ENCODE results near the gene TRIP13.

GRCh38 chr5:915946-916345 lies 23.3 kb downstream of the TRIP13 start:
- TF ChIP-seq TAF1 (IDR thresholded peaks at IDR 0.05; ENCODE audit: low read depth, low read length) (no peak), POLR2A (IDR thresholded peaks at IDR 0.05; ENCODE audit: low read depth, low read length) (no peak), POLR2AphosphoS5 (IDR thresholded peaks at IDR 0.05; ENCODE audit: low read depth, low read length) (no peak), PAX5 (IDR thresholded peaks at IDR 0.05; ENCODE audit: insufficient read depth, low read length, severe bottlenecking) (no peak)
